ENCODE results near the gene LRRC71.

DNA sequence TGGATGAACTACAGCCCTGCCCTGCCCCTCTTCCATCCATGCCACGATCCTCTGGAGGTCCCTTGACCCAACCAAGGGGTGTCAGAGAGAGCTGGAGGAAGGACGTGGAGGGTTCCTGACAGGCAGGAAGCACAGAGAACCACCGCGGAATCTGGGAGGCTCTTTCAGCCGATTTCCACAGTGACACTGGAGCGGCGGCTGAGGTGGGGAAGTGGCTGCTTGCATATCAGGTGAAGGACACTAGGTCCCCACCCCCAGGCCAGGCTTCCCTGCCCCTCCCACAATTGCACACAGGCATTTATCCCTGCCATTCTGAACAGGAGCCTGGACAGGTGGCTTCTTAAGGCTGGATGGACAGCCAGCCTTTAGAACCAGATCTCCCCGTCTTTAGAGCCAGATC lies 17.5 kb downstream of the LRRC71 start:
- no peak for TF ChIP-seq POLR2A (IDR thresholded peaks at IDR 0.05)
- TF ChIP-seq, protein P1, sequence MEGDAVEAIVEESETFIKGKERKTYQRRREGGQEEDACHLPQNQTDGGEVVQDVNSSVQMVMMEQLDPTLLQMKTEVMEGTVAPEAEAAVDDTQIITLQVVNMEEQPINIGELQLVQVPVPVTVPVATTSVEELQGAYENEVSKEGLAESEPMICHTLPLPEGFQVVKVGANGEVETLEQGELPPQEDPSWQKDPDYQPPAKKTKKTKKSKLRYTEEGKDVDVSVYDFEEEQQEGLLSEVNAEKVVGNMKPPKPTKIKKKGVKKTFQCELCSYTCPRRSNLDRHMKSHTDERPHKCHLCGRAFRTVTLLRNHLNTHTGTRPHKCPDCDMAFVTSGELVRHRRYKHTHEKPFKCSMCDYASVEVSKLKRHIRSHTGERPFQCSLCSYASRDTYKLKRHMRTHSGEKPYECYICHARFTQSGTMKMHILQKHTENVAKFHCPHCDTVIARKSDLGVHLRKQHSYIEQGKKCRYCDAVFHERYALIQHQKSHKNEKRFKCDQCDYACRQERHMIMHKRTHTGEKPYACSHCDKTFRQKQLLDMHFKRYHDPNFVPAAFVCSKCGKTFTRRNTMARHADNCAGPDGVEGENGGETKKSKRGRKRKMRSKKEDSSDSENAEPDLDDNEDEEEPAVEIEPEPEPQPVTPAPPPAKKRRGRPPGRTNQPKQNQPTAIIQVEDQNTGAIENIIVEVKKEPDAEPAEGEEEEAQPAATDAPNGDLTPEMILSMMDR (IDR thresholded peaks at IDR 0.05) = no peak
